Mucosa of stomach (tissue), 1 donor: ENCODE results near the gene KSR1.

Source experiments
- H3K27me3 ChIP-seq: one replicate; pipeline ENCODE4 v1.7.0; 2013; ENCODE audit warnings: mild to moderate bottlenecking, low read length; ENCODE audit not compliant: control insufficient read depth, insufficient read depth
- H3K36me3 ChIP-seq: one replicate; pipeline ENCODE4 v1.7.0; 2013; ENCODE audit warnings: low read length; ENCODE audit not compliant: control insufficient read depth, insufficient read depth
- H3K4me1 ChIP-seq: one replicate; pipeline ENCODE4 v1.7.0; 2013; ENCODE audit warnings: mild to moderate bottlenecking, low read length; ENCODE audit not compliant: control insufficient read depth, insufficient read depth
- H3K4me3 ChIP-seq: one replicate; pipeline ENCODE4 v1.7.0; 2013; ENCODE audit warnings: low read length
- H3K9ac ChIP-seq: one replicate; pipeline ENCODE4 v1.7.0; 2013; ENCODE audit warnings: mild to moderate bottlenecking, low read length, moderate library complexity
- H3K9me3 ChIP-seq: one replicate; pipeline ENCODE4 v1.7.0; 2013; ENCODE audit warnings: mild to moderate bottlenecking, low read length, moderate library complexity; ENCODE audit not compliant: control insufficient read depth
- donor health status: Pancreatic carcinoma.

Gene KSR1

DNA sequence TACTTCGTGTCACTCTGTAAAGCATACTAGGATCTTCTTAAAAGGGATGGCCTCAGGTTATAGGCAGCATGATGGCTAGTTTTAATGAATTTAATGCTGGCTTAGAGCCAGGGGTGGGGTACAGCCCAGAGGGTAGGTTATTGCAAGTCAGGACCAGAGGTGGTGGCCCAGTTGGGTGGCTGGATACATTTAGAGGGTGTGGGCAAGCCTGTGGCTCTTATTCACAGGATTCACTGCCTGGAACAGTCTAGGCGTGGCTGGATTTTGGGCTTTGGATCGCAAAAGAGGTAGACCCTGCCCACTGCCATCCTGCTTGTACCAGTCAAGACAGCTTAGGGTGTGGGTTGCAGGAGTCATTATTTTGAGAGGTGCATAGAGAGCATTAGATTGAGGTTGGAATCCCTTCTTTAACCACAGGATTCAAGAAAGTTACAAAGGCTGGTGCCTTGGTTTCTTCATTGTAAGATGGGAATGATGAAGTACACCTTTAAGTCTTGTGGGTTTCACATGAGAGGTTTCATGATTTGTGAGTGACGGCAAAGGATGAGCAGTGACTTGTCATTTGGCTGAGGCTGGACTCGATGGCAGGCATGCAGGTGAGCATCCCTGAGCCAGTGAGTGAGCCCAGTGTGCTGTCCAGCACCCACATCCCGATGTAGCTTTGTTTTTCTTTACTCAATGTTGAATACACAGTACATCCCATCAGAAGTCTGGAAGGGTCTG is 85.2 kb downstream of the KSR1 start:
- Histone ChIP-seq H3K9ac (no peak overlapping the region), H3K27me3 (no peaks in the 10 kb centered on the region), H3K4me3 (no peak overlapping the region), H3K4me1 (peaks cover 58% of the 10 kb centered on the region), H3K9me3 (no peaks in the 10 kb centered on the region), H3K36me3 (no peaks in the 10 kb centered on the region)

DNA sequence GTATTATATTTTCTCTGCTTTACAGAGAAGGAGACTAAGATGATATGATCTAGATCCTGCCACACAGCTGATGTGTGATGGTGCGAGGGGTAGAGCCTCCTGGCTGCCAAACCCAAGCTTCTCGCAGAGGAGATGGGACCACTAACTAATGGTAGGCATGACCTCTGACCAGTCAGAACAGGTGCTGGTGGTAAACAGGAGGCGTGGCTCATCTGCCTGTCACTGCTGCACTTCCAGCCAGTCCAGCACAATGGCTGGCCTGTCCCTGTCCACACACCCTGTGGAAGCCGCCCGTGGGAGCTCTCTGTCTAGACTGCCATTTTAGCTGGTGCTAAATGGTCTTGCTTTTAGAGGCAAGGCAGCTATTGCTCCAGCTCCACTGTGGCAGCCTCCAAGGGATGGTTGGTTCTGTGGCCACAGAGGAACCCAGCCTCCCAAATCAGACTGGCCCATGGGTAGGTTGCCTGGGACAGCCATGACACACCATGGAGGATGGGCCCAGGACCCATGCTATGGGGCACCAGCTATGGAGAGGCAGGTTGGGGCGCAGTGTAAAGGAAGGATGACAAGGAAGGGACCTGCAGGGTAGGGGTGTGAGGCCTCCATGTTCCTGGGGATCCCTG is 86.7 kb downstream of the KSR1 start:
- Histone ChIP-seq H3K9ac (no peak overlapping the region), H3K36me3 (no peaks in the 10 kb centered on the region), H3K9me3 (no peaks in the 10 kb centered on the region), H3K4me1 (peaks cover 62% of the 10 kb centered on the region), H3K27me3 (no peaks in the 10 kb centered on the region), H3K4me3 (no peak overlapping the region)

DNA sequence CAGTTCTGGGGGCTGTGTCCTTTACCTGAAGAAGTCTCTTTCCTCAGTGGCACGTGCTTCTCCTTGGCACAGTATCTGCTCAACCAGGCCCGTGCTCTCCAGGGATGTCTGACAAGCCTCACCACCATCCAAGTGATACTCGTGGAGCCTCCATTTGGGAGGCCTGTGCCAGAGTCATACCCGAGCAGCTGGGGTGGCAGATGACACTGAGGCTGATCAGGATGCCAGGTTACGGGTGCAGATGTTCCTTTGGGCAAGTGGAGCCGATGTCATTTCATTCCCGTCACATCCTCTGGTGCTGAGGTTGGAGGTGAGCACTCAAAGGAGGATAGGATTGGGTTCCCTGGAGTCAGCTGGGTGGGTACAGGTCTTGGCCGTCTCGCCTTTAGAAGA is 87.2 kb downstream of the KSR1 start:
- Histone ChIP-seq H3K9ac (no peak overlapping the region), H3K36me3 (no peaks in the 10 kb centered on the region), H3K9me3 (no peaks in the 10 kb centered on the region), H3K4me3 (no peak overlapping the region), H3K4me1 (peaks cover 60% of the 10 kb centered on the region), H3K27me3 (no peaks in the 10 kb centered on the region)

DNA sequence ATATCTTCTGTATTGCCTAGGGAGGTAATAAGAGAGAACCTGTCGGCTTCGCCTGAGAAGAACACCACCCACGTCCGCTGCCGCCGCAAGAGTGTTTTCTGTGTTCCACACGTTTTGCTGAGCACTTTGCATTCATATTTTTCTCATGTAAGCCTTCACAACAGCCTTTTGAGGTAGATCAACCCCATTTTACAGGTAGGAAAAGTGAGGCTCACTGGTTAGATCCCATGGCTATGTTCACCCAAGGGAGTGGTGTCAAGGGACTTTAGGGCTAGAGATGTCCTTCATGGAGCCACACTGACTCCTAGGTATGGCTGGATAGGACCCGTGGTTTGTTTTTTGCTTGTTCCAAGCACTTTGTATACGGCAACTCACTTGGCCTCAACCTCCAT is 87.7 kb downstream of the KSR1 start:
- H3K4me1 ChIP-seq = peaks cover 55% of the 10 kb centered on the region
- H3K9me3 ChIP-seq = no peaks in the 10 kb centered on the region
- no peak overlapping the region for H3K9ac ChIP-seq
- H3K27me3 ChIP-seq = no peaks in the 10 kb centered on the region
- H3K4me3 ChIP-seq = no peak overlapping the region
- no peaks in the 10 kb centered on the region for H3K36me3 ChIP-seq

DNA sequence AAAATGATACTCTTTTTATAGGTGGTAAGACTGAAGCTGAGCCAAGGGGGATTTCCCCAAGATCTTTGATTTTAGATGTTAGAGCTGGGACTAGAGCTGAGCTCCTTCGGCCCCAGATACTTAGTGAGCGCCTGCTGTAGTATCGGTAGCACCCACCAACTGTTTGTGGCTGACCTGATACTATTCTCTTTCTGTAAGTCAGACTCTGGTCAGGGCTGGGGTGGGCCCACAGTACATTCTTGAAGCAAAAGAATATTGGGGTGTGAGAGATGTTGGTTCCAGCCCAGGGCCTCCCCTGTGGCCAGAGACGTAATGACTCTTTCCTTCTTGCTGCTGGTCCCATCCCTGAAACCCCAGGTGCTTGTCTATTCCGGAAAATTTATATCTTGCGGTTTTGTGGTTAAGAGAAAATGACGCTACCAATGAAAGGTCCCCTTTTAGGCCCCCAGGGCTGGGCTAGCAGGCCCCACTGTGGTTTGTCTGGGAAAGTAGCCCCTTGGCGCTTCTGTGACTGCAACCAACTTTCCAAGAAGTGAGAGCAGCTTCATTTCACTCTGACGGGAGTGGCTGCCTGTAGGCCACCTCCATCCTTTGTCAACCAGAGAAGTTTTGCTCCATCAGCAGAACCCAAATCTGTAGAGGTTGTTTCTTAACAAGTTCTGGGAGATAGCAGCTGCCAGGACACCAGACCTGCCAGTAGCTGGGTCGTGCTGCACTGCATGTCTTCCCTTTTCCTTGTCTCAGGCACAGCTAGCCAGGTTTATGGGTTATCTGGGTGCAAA is 88.3 kb downstream of the KSR1 start:
- H3K9me3 ChIP-seq = no peaks in the 10 kb centered on the region
- no peaks in the 10 kb centered on the region for H3K27me3 ChIP-seq
- peaks cover 53% of the 10 kb centered on the region for H3K4me1 ChIP-seq
- H3K9ac ChIP-seq = no peak overlapping the region
- H3K36me3 ChIP-seq = no peaks in the 10 kb centered on the region
- no peak overlapping the region for H3K4me3 ChIP-seq

DNA sequence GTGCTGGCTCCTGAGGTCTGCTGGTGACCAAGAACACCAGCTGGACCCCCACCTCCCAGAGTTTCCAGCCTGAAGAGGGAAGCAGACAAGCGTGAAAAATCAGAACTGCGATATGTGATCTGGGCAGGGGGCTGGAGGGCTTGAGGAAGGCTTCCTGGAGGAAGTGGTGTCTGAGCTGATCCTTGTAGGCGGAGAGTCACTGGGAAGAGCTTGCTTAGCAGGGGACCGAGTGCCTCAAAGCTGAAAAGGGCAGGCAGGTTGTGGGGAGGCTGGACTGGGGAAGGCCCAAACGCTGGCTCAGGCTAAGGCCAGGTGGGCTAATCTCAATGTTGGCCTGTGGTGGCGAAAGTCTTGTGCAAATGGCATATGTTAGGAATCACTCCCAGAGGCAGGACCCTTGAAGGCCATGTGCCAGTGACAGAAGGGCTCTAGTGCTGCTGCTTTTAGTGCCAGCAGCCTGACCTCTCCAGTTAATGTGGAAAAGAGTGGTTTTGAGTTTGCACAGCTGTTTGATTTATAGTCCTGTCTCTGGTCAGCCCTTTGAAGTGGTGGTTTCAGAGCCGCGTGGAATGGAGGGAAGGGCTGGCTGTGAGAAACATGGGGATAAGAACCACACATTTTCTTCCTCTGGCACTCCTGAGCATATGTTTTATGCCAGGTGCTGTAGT is 89.4 kb downstream of the KSR1 start:
- Histone ChIP-seq H3K9ac (no peak overlapping the region), H3K4me3 (no peak overlapping the region), H3K27me3 (no peaks in the 10 kb centered on the region), H3K36me3 (no peaks in the 10 kb centered on the region), H3K9me3 (no peaks in the 10 kb centered on the region), H3K4me1 (peaks cover 53% of the 10 kb centered on the region)

DNA sequence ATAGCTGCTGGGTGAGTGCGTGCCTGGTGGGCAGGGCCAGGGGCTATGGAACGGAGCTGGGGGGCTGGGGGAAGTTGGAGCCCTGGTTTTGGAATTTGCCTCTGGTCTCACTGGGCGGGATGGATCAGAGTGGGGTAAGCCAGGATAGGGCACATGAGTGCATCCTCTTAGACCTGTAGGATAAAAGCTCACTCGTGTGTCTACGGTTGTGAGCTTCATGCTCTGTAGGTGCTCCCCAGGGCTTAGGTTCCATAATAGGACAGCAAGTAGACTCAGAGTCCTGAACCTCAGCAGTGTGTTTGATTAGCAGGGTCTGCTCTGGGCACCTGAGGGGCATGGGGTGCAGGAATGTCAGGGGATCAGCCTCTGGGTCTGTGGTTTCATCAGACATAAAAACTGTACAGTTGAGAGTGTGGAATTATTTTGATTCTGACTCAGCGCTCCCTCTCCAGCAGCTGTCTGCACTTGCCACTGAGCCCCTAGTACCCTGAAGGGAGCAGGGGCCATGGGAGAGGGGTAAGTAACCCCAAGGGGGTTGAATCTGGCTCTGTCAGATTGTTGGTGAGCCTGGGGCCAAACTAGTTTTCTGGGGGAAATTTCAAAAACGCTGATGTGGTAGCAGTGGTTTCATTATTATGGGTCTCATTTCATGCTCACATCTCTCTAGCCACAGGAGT is 90.5 kb downstream of the KSR1 start:
- H3K9ac ChIP-seq = no peak overlapping the region
- H3K4me1 ChIP-seq = peaks cover 51% of the 10 kb centered on the region
- no peaks in the 10 kb centered on the region for H3K36me3 ChIP-seq
- no peaks in the 10 kb centered on the region for H3K9me3 ChIP-seq
- no peak overlapping the region for H3K4me3 ChIP-seq
- no peaks in the 10 kb centered on the region for H3K27me3 ChIP-seq

DNA sequence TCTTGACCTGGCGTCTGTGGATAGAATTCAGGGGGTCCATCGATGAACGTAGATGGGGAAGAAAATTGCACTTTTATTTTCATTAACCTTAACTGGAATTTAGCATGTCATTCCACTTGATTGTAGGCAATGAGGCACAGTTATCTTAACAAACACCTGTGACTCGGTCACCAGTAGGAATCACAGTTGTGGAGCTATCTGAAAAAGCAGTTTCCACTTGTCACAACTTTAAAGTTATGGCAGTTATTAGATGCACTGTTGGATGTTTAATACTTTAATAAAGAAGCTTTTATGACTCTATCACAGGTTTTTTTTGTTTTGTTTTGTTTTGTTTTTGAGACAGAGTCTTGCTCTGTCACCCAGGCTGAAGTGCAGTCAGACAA is 91.0 kb downstream of the KSR1 start:
- H3K36me3 ChIP-seq = no peaks in the 10 kb centered on the region
- no peak overlapping the region for H3K9ac ChIP-seq
- H3K9me3 ChIP-seq = no peaks in the 10 kb centered on the region
- no peaks in the 10 kb centered on the region for H3K27me3 ChIP-seq
- peaks cover 56% of the 10 kb centered on the region for H3K4me1 ChIP-seq
- no peak overlapping the region for H3K4me3 ChIP-seq

DNA sequence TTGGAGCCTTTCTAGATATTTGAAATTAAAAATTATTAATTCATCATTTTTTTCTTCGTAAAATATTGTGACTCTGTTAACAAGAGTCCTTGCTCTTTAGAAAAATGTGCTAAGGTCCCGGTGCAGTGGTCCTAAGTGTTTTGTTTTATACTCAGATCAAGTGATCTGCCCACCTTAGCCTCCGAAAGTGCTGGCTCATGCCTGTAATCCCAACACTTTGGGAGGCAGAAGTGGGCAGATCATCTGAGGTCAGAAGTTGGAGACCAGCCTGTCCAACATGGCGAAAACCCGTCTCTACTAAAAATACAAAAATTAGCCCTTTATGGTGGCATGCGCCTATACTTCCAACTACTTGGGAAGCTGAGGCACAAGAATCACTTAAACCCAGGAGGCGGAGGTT is 92.1 kb downstream of the KSR1 start:
- Histone ChIP-seq H3K4me1 (peaks cover 55% of the 10 kb centered on the region), H3K36me3 (no peaks in the 10 kb centered on the region), H3K27me3 (no peaks in the 10 kb centered on the region), H3K4me3 (no peak overlapping the region), H3K9ac (no peak overlapping the region), H3K9me3 (no peaks in the 10 kb centered on the region)

DNA sequence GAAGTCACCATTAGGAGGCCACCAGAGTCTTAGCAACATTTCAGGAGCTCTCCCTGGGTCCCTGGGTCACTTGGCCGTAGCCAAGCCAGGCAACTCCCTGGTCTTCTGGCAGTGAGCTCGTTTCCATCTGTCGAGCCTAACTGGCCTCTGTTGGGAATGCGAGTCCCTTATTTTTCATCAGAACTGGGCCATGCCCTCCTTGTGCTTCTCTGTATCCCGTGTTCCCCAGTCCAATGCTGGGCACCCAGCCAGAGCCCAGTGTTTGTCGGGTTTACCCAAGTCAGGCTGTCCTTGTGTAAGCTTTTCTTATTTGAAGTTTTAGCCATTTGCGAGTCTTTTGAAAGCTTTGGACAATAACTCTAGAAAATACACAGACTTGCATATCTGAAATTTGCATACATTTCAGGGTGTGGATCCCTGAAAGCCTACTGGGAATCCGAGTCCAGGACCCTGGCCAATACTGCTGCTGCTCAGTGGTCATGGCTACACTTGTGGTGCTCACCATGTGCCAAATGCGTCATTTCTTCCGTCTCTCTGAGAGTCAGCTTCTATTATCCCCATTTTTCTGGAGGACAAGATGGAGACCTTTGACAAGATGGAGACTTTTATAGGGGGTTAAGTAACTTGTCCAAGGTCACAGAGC is 93.1 kb downstream of the KSR1 start:
- Histone ChIP-seq H3K27me3 (no peaks in the 10 kb centered on the region), H3K4me1 (peaks cover 54% of the 10 kb centered on the region), H3K9ac (no peak overlapping the region), H3K36me3 (no peaks in the 10 kb centered on the region), H3K9me3 (no peaks in the 10 kb centered on the region), H3K4me3 (no peak overlapping the region)

DNA sequence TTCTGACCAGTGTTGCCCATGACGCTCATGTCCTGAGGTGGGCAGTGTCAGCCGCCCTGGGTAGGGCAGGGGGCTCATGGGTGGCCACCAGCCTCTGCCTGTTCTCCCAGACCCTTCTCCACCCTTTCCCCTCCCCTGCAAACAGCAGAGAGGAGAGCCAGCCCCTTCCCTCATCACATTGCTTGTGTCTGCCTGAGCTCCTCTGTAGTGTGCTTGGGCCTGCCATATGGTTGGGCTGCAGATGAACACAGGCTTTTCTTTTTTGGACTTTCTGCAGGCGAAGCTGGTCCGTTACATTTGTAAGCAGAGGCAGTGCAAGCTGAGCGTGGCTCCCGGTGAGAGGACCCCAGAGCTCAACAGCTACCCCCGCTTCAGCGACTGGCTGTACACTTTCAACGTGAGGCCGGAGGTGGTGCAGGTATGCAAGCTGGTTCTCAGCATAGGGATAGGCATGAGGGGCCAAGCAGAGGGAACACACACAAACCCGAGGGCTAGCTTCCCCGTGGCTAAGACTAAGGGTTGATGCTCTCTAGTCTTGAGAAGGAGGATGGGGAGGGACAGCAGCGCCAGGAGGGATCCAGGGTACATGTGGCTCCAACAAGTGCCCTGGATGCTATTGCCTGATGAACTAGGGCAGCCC is 94.2 kb downstream of the KSR1 start:
- H3K9ac ChIP-seq = no peak overlapping the region
- no peaks in the 10 kb centered on the region for H3K27me3 ChIP-seq
- no peaks in the 10 kb centered on the region for H3K36me3 ChIP-seq
- H3K9me3 ChIP-seq = no peaks in the 10 kb centered on the region
- H3K4me1 ChIP-seq = peaks cover 52% of the 10 kb centered on the region
- no peak overlapping the region for H3K4me3 ChIP-seq
